ENCODE measurements around the gene ACBD7.

ACBD7 gene

DNA sequence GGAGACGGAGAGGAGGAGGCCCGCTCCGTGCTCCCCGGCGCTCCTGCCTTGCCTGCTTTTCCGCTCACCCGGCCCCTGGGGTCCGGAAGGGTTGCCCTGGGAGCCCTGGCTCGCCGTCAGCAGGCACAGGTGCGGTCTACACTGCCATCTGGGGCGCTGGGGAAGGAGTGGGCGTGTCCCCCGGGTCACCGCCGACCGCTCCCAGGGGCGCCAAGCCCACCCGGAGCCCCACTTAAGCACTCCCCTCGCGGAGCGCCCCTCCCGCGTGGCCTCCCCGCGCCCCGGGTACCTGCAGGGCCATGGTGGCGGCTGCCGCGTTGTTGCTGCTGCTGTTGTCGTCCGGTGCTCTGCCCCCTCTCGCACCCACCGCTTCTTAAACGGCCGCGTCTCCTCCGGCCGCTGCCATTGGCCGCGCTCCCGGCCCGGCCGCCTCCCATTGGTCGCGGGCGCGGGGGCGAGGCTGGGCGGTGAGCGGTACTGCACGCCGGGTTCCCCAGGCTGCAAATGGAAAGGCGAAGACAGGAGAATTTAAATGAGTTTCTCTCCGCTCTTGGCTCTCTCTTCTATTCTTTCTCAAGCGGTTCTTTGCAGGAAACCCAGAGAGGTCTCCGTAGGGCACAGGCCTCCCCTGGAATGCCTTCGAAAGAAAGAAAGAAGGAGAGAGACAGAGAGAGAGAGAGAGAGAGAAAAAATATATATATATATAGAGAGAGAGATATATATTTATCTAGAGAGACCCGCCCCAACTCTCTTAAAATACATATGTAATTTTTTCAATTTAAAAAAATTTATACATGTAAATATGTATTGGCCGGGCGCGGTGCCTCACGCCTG is at the start of gene ACBD7:
Gene ACBD7, minus strand, starts transcription at position 349 of the 834 bp plus-strand sequence. Its CDS starts 48 bp downstream, at position 301.
- peaks cover 13% of the 10 kb centered on the region for H3K4me1 ChIP-seq (ENCODE audit: control insufficient read depth, insufficient read depth, low read length)
- H3K9me3 ChIP-seq (ENCODE audit: control insufficient read depth, low read length), result no peaks in the 10 kb centered on the region

DNA sequence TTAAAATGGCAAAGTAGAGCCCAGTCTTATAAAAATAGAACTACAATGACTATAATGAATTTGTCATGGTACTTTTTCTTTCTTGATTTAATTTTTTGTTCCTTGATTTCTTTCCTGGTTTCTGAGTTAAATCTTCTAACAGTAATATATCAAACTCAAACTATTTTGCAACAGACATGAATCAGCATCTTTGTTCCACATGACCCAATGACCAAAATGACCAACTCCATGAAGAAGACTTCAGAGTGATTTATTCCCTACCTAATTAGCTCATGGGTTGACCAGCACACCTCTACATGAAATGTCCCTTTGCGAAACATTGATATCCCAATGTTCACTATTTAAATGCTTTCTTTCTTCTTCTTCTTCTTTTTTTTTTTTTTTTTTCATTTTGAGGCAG is 49.1 kb upstream of the ACBD7 start:
- Histone ChIP-seq H3K4me1 (ENCODE audit: control insufficient read depth, insufficient read depth, low read length) (no peaks in the 10 kb centered on the region), H3K9ac (ENCODE audit: low read length) (no peak overlapping the region), H3K27me3 (ENCODE audit: control insufficient read depth, insufficient read depth, low read length) (no peaks in the 10 kb centered on the region), H3K9me3 (ENCODE audit: control insufficient read depth, low read length) (no peaks in the 10 kb centered on the region), H3K4me3 (ENCODE audit: low read length) (no peak overlapping the region), H3K36me3 (ENCODE audit: control insufficient read depth, insufficient read depth, low read length) (no peaks in the 10 kb centered on the region)

More for the DNA sequence above, at the start of gene ACBD7:
- Histone ChIP-seq H3K4me3 (ENCODE audit: low read length) (no peak within 1 kb of the TSS), H3K36me3 (ENCODE audit: control insufficient read depth, insufficient read depth, low read length) (no peaks in the 10 kb centered on the region), H3K27me3 (ENCODE audit: control insufficient read depth, insufficient read depth, low read length) (peaks cover 3% of the 10 kb centered on the region), H3K9ac (ENCODE audit: low read length) (no peak within 1 kb of the TSS)

DNA sequence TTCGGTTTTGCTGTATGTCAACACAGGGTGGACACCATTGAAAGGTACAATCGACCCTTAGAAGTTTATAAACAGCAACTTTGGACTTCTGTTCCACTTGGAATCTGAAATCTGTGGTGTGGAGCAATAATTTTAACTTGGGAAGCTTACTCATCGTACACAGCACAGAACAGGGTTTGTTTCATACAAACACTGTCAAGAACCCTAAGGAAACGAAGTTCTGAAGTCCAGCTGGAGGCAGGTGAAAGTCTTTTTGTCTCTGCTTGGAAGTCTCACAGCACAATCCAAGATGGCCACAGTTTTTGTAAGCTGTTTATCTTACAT is 48.4 kb upstream of the ACBD7 start:
- Histone ChIP-seq H3K4me3 (ENCODE audit: low read length) (no peak overlapping the region), H3K4me1 (ENCODE audit: control insufficient read depth, insufficient read depth, low read length) (no peaks in the 10 kb centered on the region), H3K9ac (ENCODE audit: low read length) (no peak overlapping the region), H3K36me3 (ENCODE audit: control insufficient read depth, insufficient read depth, low read length) (no peaks in the 10 kb centered on the region), H3K27me3 (ENCODE audit: control insufficient read depth, insufficient read depth, low read length) (no peaks in the 10 kb centered on the region), H3K9me3 (ENCODE audit: control insufficient read depth, low read length) (no peaks in the 10 kb centered on the region)

DNA sequence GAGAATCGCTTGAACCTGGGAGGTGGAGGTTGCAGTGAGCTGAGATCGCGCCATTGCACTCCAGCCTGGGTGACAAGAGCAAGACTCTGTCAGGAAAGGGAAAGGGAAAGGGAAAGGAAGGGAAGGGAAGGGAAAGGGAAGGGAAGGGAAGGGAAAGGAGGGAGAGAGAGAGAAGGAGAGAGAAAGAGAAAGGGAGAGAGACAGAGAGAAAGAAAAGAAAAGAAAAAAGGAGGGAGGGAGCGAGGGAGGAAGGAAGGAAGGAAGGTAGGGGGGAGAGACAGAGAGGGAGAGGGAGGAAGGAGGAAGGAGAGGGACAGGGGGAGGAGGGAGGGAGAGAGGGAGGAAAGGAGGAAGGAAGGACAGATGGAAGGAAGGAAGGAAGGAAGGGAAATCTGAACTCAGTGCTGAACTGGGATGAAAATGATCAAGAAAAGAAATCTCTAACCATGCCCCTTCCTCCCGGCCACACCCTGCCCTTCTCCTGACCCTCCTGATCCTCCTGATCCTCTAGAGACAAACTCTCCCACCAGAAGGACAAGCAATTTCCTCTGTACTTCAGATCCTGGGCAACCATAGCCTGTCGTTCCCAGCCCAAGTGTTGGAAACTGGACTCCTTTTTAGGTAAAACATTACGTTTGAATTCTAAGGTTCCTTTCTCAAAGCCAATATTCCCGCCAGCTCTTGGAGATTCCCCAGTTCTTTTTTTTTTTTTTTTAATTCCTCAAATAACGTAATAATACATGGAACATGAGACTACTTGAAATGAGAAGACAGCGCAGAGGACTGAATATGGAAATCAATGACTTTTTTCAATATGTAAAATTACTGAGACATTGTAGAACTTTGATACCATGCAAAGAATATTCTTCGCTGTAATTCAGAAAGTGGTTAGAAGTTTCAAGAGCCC is 47.8 kb upstream of the ACBD7 start:
- Histone ChIP-seq H3K4me3 (ENCODE audit: low read length) (no peak overlapping the region), H3K27me3 (ENCODE audit: control insufficient read depth, insufficient read depth, low read length) (no peaks in the 10 kb centered on the region), H3K9me3 (ENCODE audit: control insufficient read depth, low read length) (no peaks in the 10 kb centered on the region), H3K4me1 (ENCODE audit: control insufficient read depth, insufficient read depth, low read length) (no peaks in the 10 kb centered on the region), H3K9ac (ENCODE audit: low read length) (no peak overlapping the region), H3K36me3 (ENCODE audit: control insufficient read depth, insufficient read depth, low read length) (no peaks in the 10 kb centered on the region)

DNA sequence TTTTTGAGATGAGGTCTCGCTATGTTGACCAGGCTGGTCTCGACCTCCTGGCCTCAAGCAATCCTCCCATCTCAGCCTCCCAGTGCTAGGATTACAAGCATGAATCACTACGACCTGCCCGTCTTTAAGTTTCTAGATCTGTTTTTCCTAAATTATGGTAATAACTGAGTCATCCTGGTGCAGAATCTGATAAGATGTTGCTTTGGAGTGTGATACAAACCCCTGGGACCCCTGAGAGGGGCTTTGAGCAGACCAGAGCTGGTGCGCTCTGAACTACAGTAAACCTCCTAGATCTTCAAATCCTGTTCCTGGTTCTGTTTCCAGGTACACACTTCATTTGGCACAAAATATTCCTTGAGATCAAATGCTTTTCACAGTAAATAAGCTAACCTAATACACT is 42.8 kb upstream of the ACBD7 start:
- Histone ChIP-seq H3K4me3 (ENCODE audit: low read length) (no peak overlapping the region), H3K27me3 (ENCODE audit: control insufficient read depth, insufficient read depth, low read length) (no peaks in the 10 kb centered on the region), H3K9me3 (ENCODE audit: control insufficient read depth, low read length) (no peaks in the 10 kb centered on the region), H3K4me1 (ENCODE audit: control insufficient read depth, insufficient read depth, low read length) (no peaks in the 10 kb centered on the region), H3K36me3 (ENCODE audit: control insufficient read depth, insufficient read depth, low read length) (no peaks in the 10 kb centered on the region), H3K9ac (ENCODE audit: low read length) (no peak overlapping the region)

DNA sequence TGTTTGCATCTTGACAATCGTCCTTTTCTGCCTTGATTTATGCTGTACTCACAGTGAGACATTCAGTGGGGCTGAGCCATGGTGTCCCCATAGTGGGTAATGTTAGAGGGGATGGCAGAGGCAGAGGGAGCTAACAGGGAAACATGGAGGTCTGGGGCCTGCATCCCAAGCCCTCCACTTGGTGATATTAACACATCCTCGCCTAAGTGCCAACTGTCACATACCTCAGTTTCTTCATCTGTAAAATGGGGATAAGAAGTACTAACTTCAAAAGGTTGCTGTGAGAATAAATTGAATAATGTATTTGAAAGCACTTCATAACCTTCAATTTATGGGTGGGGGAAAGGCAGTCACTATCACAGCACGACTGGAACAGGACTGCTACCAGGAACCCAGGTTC is 36.3 kb upstream of the ACBD7 start:
- H3K36me3 ChIP-seq (ENCODE audit: control insufficient read depth, insufficient read depth, low read length), result no peaks in the 10 kb centered on the region
- no peak overlapping the region for H3K9ac ChIP-seq (ENCODE audit: low read length)
- H3K4me1 ChIP-seq (ENCODE audit: control insufficient read depth, insufficient read depth, low read length), result peaks cover 5% of the 10 kb centered on the region
- no peaks in the 10 kb centered on the region for H3K9me3 ChIP-seq (ENCODE audit: control insufficient read depth, low read length)
- H3K27me3 ChIP-seq (ENCODE audit: control insufficient read depth, insufficient read depth, low read length), result no peaks in the 10 kb centered on the region
- H3K4me3 ChIP-seq (ENCODE audit: low read length), result no peak overlapping the region

DNA sequence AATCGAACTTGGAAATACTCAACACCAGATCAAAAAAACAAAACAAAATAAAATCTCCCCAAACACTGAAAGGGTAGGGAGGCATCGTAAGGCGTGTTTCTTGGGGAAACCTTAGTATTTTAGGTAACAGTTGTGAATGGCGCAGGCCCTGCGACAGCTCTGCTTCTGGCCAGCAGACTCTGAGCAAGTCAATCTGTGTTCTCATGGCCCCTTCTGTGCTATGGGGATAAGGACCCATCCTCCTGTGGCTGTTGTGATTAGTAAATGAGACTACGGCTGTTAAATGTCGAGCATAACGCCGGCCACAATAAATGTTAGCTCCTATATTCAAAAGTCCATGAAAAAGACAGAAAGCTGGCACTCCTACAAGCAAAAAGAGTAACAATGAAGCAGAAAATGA is 35.6 kb upstream of the ACBD7 start:
- Histone ChIP-seq H3K4me1 (ENCODE audit: control insufficient read depth, insufficient read depth, low read length) (peaks cover 5% of the 10 kb centered on the region), H3K36me3 (ENCODE audit: control insufficient read depth, insufficient read depth, low read length) (no peaks in the 10 kb centered on the region), H3K9ac (ENCODE audit: low read length) (no peak overlapping the region), H3K9me3 (ENCODE audit: control insufficient read depth, low read length) (no peaks in the 10 kb centered on the region), H3K4me3 (ENCODE audit: low read length) (no peak overlapping the region), H3K27me3 (ENCODE audit: control insufficient read depth, insufficient read depth, low read length) (no peaks in the 10 kb centered on the region)

DNA sequence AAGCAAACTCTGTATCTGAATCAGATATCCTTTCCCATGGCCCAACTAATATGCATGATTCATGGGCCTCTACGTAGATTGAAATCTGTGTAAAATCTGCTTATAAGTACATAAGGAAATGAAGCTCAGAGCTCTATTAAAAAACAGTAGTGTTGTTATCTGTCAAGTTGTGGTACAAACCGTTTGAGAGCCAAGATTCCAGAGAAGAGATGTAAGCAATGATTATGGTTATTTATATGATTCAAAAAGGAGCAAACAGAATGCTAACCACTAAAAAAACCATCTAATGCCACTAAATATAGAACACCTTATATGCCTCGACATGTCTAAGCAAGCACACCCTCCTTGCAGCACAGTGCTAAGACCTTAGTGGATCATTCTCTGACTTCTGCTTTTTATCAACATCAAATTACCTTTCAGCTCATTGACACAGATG is 35.2 kb upstream of the ACBD7 start:
- no peaks in the 10 kb centered on the region for H3K36me3 ChIP-seq (ENCODE audit: control insufficient read depth, insufficient read depth, low read length)

DNA sequence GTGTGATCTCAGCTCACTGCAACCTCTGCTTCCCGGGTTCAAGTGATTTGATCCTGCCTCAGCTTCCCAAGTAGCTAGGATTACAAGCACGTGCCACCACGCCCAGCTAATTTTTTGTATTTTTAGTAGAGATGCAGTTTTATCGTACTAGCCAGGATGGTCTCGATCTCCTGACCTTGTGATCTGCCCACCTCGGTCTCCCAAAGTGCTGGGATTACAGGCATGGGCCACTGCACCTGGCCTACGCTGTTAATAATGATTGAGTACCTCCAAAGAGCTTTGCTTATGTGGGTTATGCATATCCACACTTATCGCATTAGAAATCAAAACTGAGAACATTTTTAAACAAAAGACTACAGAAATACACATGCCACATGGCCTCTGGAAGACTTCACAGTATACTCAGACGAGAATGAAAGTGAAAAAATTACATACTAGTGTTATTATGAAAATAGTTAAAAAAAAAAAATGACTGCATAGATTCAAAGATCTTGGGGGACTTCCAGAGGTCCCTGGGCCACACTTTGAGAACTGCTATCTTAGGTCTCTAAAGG is 34.0 kb upstream of the ACBD7 start:
- Histone ChIP-seq H3K4me1 (ENCODE audit: control insufficient read depth, insufficient read depth, low read length) (peaks cover 5% of the 10 kb centered on the region), H3K36me3 (ENCODE audit: control insufficient read depth, insufficient read depth, low read length) (no peaks in the 10 kb centered on the region), H3K9ac (ENCODE audit: low read length) (no peak overlapping the region)

More for the DNA sequence above, 35.2 kb upstream of the ACBD7 start:
- no peaks in the 10 kb centered on the region for H3K27me3 ChIP-seq (ENCODE audit: control insufficient read depth, insufficient read depth, low read length)
- no peak overlapping the region for H3K4me3 ChIP-seq (ENCODE audit: low read length)
- H3K9me3 ChIP-seq (ENCODE audit: control insufficient read depth, low read length), result no peaks in the 10 kb centered on the region
- peaks cover 5% of the 10 kb centered on the region for H3K4me1 ChIP-seq (ENCODE audit: control insufficient read depth, insufficient read depth, low read length)
- no peak overlapping the region for H3K9ac ChIP-seq (ENCODE audit: low read length)

DNA sequence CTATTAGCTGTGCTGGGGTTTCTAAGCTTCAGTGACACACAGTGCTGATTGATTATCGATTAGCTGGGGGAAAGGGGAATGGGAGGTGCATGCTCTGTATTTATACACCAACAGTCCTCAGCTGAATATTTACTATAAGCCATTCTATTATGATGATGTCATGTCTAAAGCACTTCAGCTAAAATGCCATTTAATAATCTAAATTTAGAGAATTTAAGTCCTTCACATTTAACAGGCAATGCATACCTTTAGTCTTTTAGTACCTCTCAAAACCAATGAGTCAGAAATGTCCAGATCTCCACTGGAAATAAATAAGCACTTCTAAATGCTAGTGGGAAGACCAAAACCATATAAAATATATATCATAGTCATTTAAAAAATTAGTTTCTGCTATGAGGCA is 33.1 kb upstream of the ACBD7 start:
- Histone ChIP-seq H3K27me3 (ENCODE audit: control insufficient read depth, insufficient read depth, low read length) (no peaks in the 10 kb centered on the region), H3K4me1 (ENCODE audit: control insufficient read depth, insufficient read depth, low read length) (peaks cover 5% of the 10 kb centered on the region), H3K4me3 (ENCODE audit: low read length) (no peak overlapping the region), H3K36me3 (ENCODE audit: control insufficient read depth, insufficient read depth, low read length) (no peaks in the 10 kb centered on the region), H3K9me3 (ENCODE audit: control insufficient read depth, low read length) (no peaks in the 10 kb centered on the region), H3K9ac (ENCODE audit: low read length) (no peak overlapping the region)

More for the DNA sequence above, 34.0 kb upstream of the ACBD7 start:
- H3K27me3 ChIP-seq (ENCODE audit: control insufficient read depth, insufficient read depth, low read length), result no peaks in the 10 kb centered on the region
- no peaks in the 10 kb centered on the region for H3K9me3 ChIP-seq (ENCODE audit: control insufficient read depth, low read length)
- H3K4me3 ChIP-seq (ENCODE audit: low read length), result no peak overlapping the region

DNA sequence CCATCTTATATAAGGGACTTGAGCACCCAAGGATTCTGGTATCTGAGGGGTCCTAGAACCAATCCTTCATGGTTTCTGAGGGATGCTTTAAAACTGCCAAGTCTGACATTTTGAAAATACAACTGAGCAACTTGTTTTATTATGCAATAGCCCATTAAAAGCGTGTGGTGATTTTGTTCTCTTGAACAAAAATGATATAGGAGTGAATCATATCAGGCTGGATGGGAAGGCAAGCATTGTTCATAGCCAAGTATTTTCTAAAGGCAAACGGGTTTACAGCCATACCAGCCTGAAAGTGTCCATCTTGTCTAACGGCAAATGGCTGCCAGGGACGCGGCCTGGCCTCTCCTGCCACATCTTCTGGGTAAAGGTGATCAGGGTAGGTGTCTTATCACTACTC is 31.9 kb upstream of the ACBD7 start:
- H3K36me3 ChIP-seq (ENCODE audit: control insufficient read depth, insufficient read depth, low read length), result no peaks in the 10 kb centered on the region
- no peak overlapping the region for H3K4me3 ChIP-seq (ENCODE audit: low read length)

DNA sequence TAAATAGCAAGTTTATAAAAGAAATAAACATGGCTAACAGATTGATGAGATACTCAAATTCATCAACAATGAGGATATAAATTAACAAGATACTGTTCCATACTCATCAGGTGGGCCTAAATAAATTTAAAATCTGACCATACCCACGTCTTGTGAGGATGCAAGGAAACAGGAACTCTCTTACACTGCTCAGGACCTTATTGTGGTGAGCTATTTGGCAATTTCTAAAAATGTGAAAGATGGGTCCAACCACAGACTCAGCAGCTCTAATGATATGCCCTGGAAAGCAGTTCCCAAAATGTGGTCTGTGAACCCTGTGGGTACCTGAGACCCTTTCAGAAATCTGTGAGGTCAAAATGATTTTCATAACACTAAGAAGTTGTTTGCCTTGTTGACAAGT is 30.0 kb upstream of the ACBD7 start:
- Histone ChIP-seq H3K36me3 (ENCODE audit: control insufficient read depth, insufficient read depth, low read length) (no peaks in the 10 kb centered on the region), H3K9ac (ENCODE audit: low read length) (no peak overlapping the region), H3K27me3 (ENCODE audit: control insufficient read depth, insufficient read depth, low read length) (no peaks in the 10 kb centered on the region), H3K4me1 (ENCODE audit: control insufficient read depth, insufficient read depth, low read length) (peaks cover 2% of the 10 kb centered on the region), H3K4me3 (ENCODE audit: low read length) (no peak overlapping the region), H3K9me3 (ENCODE audit: control insufficient read depth, low read length) (no peaks in the 10 kb centered on the region)

More for the DNA sequence above, 31.9 kb upstream of the ACBD7 start:
- H3K9me3 ChIP-seq (ENCODE audit: control insufficient read depth, low read length), result no peaks in the 10 kb centered on the region
- peaks cover 5% of the 10 kb centered on the region for H3K4me1 ChIP-seq (ENCODE audit: control insufficient read depth, insufficient read depth, low read length)
- no peak overlapping the region for H3K9ac ChIP-seq (ENCODE audit: low read length)
- no peaks in the 10 kb centered on the region for H3K27me3 ChIP-seq (ENCODE audit: control insufficient read depth, insufficient read depth, low read length)

All from mucosa of stomach (tissue), 1 donor.